ENCODE results near the gene OSBPL7.

Gene OSBPL7

GRCh38 chr17:47760409-47761140 lies 61.0 kb downstream of the OSBPL7 start:
- no peak for DNase-seq

GRCh38 chr17:47757386-47757785 lies 64.2 kb downstream of the OSBPL7 start:
- DNase-seq, result no peak

Data from T-helper 1 cell (primary cell).